T-helper 17 cell (primary cell): ENCODE data around the gene RGS7BP. TPM values are rescaled to one million over a fixed set of nuclear protein-coding genes. Genes with fewer than 3 reads are reported as not detected.
A peak's percentile ranks its signal among the peaks of the same experiment; 100 is the strongest.

ENCODE experiments used
- ATAC-seq: fragments of 150-1000 bp; cut with Tn5 transposase; 2 replicates; pipeline ENCODE4 v1.10.0; 2021; ENCODE audit warnings: mild to moderate bottlenecking, moderate library complexity
- DNase-seq, 3 donors: peaks; one replicate each; pipeline versions ENCODE4 v3.0.0 to v3.0.0-alpha.2; 2020 to 2021
- H3K9me3 ChIP-seq: one replicate; pipeline ENCODE4 v1.7.0; 2013; ENCODE audit warnings: low read length, mild to moderate bottlenecking; ENCODE audit not compliant: control insufficient read depth, poor library complexity, severe bottlenecking
- H3K27ac Mint-ChIP-seq: one replicate; pipeline ENCODE4 v1.8.0; 2022; ENCODE audit warnings: mild to moderate bottlenecking, moderate library complexity, mixed read lengths
- H3K27me3 Mint-ChIP-seq: one replicate; pipeline ENCODE4 v1.8.0; 2022; ENCODE audit warnings: mixed read lengths
- H3K36me3 Mint-ChIP-seq: one replicate; pipeline ENCODE4 v1.8.0; 2022; ENCODE audit warnings: low read depth, mixed read lengths
- H3K4me1 Mint-ChIP-seq: one replicate; pipeline ENCODE4 v1.8.0; 2022; ENCODE audit warnings: mild to moderate bottlenecking, mixed read lengths
- H3K4me3 Mint-ChIP-seq: one replicate; pipeline ENCODE4 v1.8.0; 2022; ENCODE audit warnings: mild to moderate bottlenecking, moderate library complexity, mixed read lengths
- total RNA-seq, 4 donors: library from RNA in 2 of 4; stranded (reverse) in 2 of 4; gene quantifications; one replicate each; pipeline ENCODE4 v1.2.3 and lab custom pipeline; 2022 to 2026

The RGS7BP gene
- total RNA-seq, 2 donors from 2014 or later, result not detected

GRCh38 chr5:64622991-64623390, 117.2 kb downstream of the RGS7BP start:
- ATAC-seq (no peak), DNase-seq (no peak)
- Mint-ChIP-seq H3K27ac (no peak overlapping the region), H3K27me3 (peaks cover 72% of the 10 kb centered on the region), H3K36me3 (peaks cover 2% of the 10 kb centered on the region), H3K4me3 (no peak overlapping the region), H3K4me1 (no peaks in the 10 kb centered on the region)
- no peaks in the 10 kb centered on the region for H3K9me3 ChIP-seq

DNA sequence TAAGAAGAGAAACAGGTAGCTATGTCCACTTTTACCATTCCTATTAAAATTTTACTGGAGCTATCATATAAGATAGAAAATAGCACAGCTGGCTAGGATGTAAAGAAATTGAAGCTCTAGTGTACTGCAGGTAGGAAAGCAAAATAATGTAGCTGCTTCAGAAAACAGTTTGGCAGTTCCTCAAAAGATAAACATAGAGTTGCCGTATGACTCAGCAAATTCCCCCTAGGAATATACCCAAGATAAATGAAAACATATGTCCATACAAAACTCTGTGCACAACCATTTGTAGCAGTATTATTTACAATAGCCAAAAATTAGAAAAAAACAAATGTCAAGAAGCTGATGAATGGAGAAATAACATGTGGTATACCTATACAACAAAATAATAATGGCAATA, 119.9 kb downstream of the RGS7BP start:
- Mint-ChIP-seq H3K27ac (no peak overlapping the region), H3K27me3 (peaks cover 65% of the 10 kb centered on the region), H3K36me3 (peaks cover 2% of the 10 kb centered on the region), H3K4me1 (no peaks in the 10 kb centered on the region), H3K4me3 (no peak overlapping the region)
- H3K9me3 ChIP-seq, result no peaks in the 10 kb centered on the region
- DNase-seq (no peak), ATAC-seq (no peak)

- H3K9me3 ChIP-seq, result no peaks in the 10 kb centered on the region
- peaks cover 2% of the 10 kb centered on the region for H3K36me3 Mint-ChIP-seq
- H3K27ac Mint-ChIP-seq, result no peak overlapping the region
- DNase-seq (no peak), ATAC-seq (no peak)
- H3K4me1 Mint-ChIP-seq, result no peaks in the 10 kb centered on the region
- H3K4me3 Mint-ChIP-seq, result no peak overlapping the region
- H3K27me3 Mint-ChIP-seq, result peaks cover 35% of the 10 kb centered on the region
These were observed 123.1 kb downstream of the RGS7BP start for GRCh38 chr5:64628901-64629300.

DNA sequence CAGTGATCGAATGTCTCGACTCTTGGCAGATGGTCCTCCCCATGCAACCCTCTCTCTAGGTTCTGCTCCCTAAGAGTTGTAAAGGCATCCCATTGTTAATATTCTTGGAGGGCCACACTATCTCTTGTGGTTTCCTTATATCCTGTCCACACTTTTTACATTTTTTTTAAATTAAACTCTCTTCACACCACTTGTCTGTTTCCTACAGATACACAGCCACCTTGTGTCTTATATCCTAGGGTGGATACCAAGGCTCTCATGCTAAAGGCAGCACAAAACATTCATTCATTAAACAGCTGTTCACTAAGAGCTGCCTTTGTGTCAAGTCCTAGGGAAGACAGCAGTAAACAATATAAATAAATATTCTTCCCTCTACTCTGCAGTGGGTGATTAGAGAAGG, 124.0 kb downstream of the RGS7BP start:
- no peak for ATAC-seq
- no peaks in the 10 kb centered on the region for H3K9me3 ChIP-seq
- peaks cover 26% of the 10 kb centered on the region for H3K27me3 Mint-ChIP-seq
- H3K27ac Mint-ChIP-seq, result no peak overlapping the region
- no peak for DNase-seq
- H3K36me3 Mint-ChIP-seq, result no peaks in the 10 kb centered on the region
- no peaks in the 10 kb centered on the region for H3K4me1 Mint-ChIP-seq
- H3K4me3 Mint-ChIP-seq, result no peak overlapping the region

- H3K36me3 Mint-ChIP-seq, result no peaks in the 10 kb centered on the region
- ATAC-seq, result no peak
- no peak for DNase-seq
- H3K27me3 Mint-ChIP-seq, result peaks cover 22% of the 10 kb centered on the region
- no peak overlapping the region for H3K27ac Mint-ChIP-seq
- no peak overlapping the region for H3K4me3 Mint-ChIP-seq
- no peaks in the 10 kb centered on the region for H3K9me3 ChIP-seq
- H3K4me1 Mint-ChIP-seq, result peaks cover 4% of the 10 kb centered on the region
These were observed 126.4 kb downstream of the RGS7BP start for GRCh38 chr5:64632251-64632650.

GRCh38 chr5:64634997-64635686, 129.3 kb downstream of the RGS7BP start:
- H3K27ac Mint-ChIP-seq, result no peak overlapping the region
- H3K9me3 ChIP-seq, result no peaks in the 10 kb centered on the region
- DNase-seq (no peak), ATAC-seq (peak; percentile 49)
- peaks cover 3% of the 10 kb centered on the region for H3K36me3 Mint-ChIP-seq
- peaks cover 4% of the 10 kb centered on the region for H3K4me1 Mint-ChIP-seq
- H3K27me3 Mint-ChIP-seq, result peaks cover 32% of the 10 kb centered on the region
- H3K4me3 Mint-ChIP-seq, result no peak overlapping the region

DNA sequence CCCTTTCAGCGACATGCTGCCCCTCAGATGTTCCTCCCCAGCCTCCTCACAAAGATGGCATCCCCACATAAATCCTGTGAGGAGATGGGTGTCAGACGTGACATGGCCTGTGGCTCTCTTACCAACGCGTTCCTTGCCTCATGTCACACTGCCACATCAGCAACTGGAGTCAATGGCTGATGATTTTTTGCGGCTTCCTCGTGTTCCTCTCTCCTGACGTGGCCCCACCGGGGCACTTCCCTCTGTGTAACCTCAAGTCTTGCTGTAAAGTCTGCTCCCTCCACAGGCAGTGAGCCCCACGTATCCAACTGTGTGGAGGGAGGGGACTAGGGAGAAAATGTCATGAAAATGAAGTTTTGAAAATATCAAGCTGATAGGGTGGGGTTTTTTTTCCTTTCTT, 131.3 kb downstream of the RGS7BP start:
- peaks cover 3% of the 10 kb centered on the region for H3K36me3 Mint-ChIP-seq
- DNase-seq (no peak), ATAC-seq (no peak)
- no peak overlapping the region for H3K27ac Mint-ChIP-seq
- H3K4me1 Mint-ChIP-seq, result peaks cover 4% of the 10 kb centered on the region
- no peaks in the 10 kb centered on the region for H3K9me3 ChIP-seq
- H3K4me3 Mint-ChIP-seq, result no peak overlapping the region
- peaks cover 32% of the 10 kb centered on the region for H3K27me3 Mint-ChIP-seq

DNA sequence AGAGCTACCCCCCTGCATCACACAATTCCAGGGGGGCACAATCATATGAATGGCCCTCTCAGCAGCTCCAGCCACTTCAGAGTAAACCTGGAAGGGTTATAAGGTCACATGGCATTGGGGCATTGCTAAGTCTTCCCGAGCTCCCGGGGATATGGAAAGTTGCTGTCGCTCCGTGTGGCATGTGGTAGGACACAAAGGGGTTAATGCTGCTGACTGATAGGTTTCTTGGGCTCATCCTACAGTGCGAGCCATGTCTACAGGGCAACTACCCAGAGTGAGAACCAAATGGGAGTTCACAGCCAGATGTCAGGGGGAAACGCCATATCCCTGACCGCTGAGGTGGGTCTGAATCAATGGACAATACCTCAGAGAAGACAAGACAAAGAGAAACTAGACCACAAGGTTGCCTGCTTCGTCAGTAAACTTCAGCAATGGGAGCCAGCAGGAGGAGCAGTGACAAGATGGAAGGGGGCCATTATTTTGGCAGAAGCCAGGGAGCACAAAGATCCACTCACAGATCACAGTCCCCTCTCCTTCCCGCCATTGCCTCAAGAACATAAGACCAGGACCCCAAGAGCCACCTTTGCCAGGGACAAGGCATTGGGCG, 132.1 kb downstream of the RGS7BP start:
- peaks cover 36% of the 10 kb centered on the region for H3K27me3 Mint-ChIP-seq
- H3K9me3 ChIP-seq, result no peaks in the 10 kb centered on the region
- H3K4me1 Mint-ChIP-seq, result peaks cover 4% of the 10 kb centered on the region
- H3K27ac Mint-ChIP-seq, result no peak overlapping the region
- H3K4me3 Mint-ChIP-seq, result no peak overlapping the region
- DNase-seq (no peak), ATAC-seq (no peak)
- peaks cover 3% of the 10 kb centered on the region for H3K36me3 Mint-ChIP-seq

- Mint-ChIP-seq H3K4me3 (no peak overlapping the region), H3K27me3 (peaks cover 17% of the 10 kb centered on the region), H3K27ac (no peak overlapping the region), H3K4me1 (no peaks in the 10 kb centered on the region), H3K36me3 (no peaks in the 10 kb centered on the region)
- ATAC-seq, result no peak
- H3K9me3 ChIP-seq, result no peaks in the 10 kb centered on the region
- DNase-seq, result no peak
These were observed 139.0 kb downstream of the RGS7BP start for GRCh38 chr5:64644831-64645230.

DNA sequence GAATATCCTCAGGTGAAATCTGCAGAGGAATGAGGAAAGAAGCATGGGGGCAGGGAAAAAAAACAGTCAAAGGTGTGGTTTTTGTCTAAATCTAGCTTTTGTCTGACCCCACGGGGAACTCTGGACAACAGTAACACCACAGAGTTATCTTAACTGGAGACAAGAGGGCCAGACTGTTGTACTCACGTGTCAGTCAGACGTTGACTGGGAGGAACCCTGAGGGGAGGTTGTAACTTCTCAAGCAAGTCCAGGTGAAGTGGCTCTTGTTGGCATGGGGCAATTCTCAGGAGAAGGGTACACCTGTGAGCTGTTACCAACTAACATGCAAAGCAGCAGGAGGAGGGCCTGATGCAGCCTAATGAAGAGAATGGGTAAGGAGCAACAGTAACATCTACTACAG, 140.4 kb downstream of the RGS7BP start:
- H3K9me3 ChIP-seq, result no peaks in the 10 kb centered on the region
- DNase-seq (no peak), ATAC-seq (no peak)
- no peaks in the 10 kb centered on the region for H3K4me1 Mint-ChIP-seq
- H3K27me3 Mint-ChIP-seq, result peaks cover 17% of the 10 kb centered on the region
- H3K4me3 Mint-ChIP-seq, result no peak overlapping the region
- no peak overlapping the region for H3K27ac Mint-ChIP-seq
- no peaks in the 10 kb centered on the region for H3K36me3 Mint-ChIP-seq

DNA sequence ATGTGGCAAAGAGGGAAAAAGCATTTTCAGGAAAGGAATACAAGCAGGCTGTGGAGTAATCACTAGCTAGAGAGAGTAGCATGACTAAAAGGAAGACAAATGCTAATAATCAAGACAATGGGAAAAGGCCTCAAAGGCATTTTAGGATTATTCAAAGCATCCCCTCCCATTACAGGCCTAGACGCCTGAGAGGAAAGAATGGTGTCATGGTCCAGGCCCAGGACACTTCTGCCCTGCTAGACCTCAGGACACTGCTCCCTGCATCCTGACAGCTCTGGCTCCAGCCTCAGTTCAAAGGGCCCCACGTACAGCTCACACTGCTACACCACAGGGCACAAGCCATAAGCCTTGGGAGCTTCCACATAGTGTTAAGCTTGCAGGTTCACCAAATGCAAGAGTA, 143.7 kb downstream of the RGS7BP start:
- no peaks in the 10 kb centered on the region for H3K36me3 Mint-ChIP-seq
- DNase-seq, result no peak
- no peak overlapping the region for H3K27ac Mint-ChIP-seq
- H3K9me3 ChIP-seq, result no peaks in the 10 kb centered on the region
- ATAC-seq, result no peak
- H3K4me1 Mint-ChIP-seq, result no peaks in the 10 kb centered on the region
- peaks cover 12% of the 10 kb centered on the region for H3K27me3 Mint-ChIP-seq
- no peak overlapping the region for H3K4me3 Mint-ChIP-seq

DNA sequence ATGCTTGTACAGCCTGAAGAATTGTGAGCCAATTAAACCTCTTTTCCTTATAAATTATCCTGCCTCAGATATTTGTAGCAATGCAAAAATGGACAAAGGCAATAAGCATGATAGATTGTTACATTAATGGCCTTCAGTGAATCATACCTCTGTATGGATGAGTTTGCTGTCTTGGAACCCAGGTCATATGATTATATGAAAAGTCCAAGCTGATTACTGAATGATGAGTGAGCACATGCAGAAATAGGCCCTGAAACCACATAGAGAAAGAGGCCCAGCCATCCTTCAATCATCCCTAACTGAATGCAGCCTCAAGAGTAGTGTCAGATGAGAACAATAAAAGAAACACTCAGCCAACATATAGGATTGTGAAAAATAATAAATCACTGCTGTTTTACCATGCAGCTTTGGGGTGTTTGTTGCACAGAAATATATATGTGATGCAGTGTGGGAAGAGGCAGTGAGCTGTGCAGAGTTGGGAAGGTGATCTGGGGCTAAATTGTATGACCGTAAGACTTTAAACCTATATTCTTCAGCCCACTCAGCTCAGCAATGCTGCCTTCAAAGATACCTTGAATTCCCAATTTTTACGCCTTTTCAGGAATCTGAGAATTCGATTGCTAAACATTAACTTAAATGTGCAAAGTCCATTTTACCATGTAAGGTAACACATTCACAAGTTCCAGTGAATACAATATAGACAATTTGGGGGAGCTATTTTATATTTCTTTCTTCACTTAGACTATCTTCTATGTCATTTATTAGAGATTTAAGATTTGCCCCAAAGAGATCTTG, 148.1 kb downstream of the RGS7BP start:
- Mint-ChIP-seq H3K36me3 (peaks cover 2% of the 10 kb centered on the region), H3K4me1 (no peaks in the 10 kb centered on the region), H3K4me3 (no peak overlapping the region), H3K27me3 (no peaks in the 10 kb centered on the region), H3K27ac (no peak overlapping the region)
- DNase-seq (no peak), ATAC-seq (no peak)
- no peaks in the 10 kb centered on the region for H3K9me3 ChIP-seq

GRCh38 chr5:64654561-64654938, 148.7 kb downstream of the RGS7BP start:
- H3K9me3 ChIP-seq, result no peaks in the 10 kb centered on the region
- Mint-ChIP-seq H3K4me1 (no peaks in the 10 kb centered on the region), H3K4me3 (no peak overlapping the region), H3K27me3 (no peaks in the 10 kb centered on the region), H3K27ac (no peak overlapping the region), H3K36me3 (peaks cover 2% of the 10 kb centered on the region)
- no peak for ATAC-seq
- no peak for DNase-seq
